NCI-H2227 (cell line): Measurements from ENCODE around the gene SLC6A7.
A peak's percentile ranks its signal among the peaks of the same experiment; 100 is the strongest.

Experiments
- DNase-seq: peaks from one replicate; lab custom pipeline; 2025; ENCODE audit not compliant: unreplicated experiment; lab: John Stamatoyannopoulos, UW

SLC6A7 gene

DNA sequence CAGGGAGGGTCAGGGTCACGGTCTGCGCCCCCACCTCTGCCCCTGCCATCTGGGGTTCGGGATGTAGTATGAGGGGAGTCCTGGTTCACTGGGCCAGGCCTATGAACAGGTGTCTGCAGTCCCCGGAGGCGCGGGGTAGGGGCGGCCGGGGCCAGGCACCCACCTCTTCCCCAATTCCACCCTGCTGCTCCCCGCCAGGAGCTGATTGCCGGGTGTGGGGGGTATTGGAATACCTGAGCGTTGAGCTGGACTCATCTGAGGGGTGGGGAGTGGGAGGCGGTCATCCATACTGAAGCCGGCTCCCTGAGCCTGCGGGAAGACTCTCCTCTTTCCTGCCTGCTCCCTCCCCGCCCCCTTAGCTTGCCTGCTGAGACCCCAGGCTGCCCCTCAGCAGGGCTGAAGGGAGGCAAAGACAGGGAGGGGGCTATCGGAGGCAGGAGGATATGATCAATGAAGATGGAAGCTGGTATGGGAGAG lies 679 bp downstream of the SLC6A7 start:
- DNase-seq: no peak

DNA sequence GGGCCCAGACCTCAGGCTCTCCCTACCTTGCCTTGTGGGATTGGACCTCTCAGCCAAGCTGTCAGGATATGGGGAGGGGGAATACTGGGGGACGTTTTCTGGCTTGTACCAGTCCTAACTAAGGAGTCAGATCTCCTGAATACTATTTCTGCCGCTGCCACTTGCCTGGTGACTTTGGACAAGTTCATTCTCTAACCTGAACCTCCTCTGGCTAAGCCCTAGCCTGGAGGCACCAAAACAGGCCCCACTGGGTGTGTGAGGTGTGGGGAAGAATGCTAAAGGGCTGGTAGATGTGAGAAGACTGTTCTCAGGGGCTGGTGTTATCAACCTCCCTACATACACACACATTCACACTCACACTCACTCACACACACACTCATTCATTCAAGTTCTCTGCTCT lies 1.1 kb downstream of the SLC6A7 start:
- no peak for DNase-seq

DNA sequence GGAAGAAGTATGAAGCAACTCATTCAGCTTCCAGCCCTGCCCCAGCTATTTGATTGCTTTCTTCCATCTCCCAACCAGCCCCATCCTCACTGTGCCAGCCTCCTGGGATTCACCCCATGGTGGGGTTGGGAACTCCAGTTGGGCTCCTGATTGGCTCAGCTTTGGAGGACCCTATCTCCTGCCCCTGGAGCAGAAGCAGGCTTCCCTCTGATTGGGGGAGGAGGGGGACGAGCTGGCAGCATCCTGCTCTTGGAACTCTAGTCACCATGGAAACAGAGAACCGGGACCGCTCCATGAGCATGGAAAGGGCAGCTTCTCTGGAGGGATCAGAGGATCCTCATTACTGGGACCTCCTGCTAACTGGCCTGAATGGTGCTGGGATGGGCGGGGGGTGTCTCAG lies 2.6 kb downstream of the SLC6A7 start:
- peak; percentile 32 for DNase-seq

DNA sequence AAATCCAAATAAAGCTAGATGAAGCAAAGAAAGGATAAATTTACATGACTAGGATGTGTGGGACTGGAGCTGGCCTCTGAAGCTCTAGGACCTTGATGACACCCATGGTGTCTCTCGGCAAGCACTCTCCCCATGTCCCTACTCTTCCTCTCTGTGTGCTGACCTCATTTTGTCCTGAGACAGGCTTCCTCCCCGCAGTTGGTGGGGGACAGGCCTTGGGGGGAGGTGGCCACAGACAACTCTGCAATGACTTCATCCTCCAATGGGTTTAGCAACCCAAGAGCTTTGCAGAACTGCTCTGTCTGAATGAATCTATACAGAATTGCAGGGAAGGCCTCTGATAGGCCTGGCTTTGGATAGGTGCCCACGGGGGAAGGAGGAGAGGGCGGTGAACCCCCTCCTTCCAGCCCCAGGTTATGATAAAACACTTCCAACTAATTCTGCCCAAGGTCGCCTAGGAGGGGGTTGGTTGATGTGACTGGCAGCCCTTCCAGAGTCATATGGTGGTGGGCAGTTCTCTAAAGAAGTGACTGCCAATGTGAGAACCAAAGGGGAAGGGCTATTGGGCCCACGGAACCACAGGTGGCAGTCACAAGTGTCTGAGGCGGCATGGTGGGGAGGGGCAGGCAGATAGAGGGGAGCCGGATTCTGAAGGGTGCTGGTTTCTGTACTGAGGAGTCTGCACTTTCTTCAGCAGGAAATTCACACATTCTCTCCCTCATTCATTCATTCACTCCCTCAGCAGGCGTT lies 6.0 kb downstream of the SLC6A7 start:
- DNase-seq: no peak

DNA sequence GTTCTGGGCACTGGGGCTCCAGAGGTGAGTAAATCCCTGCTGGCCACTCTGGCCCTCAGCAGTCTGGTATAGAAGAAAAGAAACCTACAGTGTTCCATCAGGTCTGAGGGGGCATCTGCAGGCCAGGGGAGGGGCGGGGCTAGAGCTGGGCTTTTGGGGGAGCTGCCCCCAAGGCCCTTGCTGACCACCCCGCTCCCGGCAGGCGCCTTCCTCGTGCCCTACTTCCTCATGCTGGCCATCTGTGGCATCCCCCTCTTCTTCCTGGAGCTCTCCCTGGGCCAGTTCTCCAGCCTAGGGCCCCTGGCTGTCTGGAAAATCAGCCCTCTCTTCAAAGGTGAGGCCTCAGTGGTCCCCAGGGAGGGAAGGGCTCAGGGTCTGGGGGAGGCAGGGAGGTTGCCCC lies 6.7 kb downstream of the SLC6A7 start:
- DNase-seq: no peak

DNA sequence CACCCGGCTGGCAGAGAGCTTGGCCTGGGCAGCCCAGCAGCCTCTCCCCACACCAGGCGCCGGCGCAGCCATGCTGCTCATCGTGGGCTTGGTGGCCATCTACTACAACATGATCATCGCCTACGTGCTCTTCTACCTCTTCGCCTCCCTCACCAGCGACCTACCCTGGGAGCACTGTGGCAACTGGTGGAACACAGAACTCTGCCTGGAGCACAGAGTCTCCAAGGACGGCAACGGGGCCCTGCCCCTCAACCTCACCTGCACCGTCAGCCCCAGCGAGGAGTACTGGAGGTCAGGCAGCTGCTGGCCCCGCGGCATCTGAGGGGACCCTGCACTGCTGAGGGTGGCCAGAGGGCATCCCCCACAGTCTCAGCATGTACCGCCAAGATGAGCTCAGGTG lies 7.1 kb downstream of the SLC6A7 start:
- no peak for DNase-seq

DNA sequence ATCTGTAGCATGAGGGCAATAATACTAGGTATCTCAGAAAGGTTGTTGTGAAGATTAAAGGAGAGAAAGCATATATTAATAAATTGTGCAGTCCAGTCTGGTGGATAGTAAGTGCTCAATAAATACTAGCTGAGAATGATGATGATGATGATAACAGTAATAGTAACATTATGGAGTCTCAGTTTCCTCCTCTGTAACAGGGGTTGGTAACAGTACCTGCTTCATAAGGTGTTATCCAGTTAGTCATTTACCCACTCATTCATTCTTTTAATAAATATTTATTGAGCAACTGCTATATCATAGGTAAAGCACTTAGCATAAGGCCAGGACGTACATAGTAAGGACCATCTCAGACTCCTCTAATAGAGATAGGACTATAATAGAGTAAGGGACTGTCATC lies 7.6 kb downstream of the SLC6A7 start:
- DNase-seq: no peak

DNA sequence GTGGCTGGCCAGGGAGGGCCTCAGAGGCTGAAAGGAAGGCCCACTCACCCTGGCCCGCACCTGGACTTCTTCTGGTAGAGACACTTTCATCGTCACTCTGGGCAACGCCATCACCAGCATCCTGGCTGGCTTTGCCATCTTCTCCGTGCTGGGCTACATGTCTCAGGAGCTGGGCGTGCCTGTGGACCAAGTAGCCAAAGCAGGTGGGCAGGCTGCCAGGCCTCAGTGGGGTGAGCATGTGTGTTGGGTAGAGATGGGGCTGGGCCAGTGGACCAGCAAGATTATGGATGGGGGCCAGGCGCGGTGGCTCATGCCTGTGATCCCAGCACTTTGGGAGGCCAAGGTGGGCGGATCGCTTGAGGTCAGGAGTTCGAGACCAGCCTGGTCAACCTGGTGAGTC lies 12.6 kb downstream of the SLC6A7 start:
- no peak for DNase-seq

DNA sequence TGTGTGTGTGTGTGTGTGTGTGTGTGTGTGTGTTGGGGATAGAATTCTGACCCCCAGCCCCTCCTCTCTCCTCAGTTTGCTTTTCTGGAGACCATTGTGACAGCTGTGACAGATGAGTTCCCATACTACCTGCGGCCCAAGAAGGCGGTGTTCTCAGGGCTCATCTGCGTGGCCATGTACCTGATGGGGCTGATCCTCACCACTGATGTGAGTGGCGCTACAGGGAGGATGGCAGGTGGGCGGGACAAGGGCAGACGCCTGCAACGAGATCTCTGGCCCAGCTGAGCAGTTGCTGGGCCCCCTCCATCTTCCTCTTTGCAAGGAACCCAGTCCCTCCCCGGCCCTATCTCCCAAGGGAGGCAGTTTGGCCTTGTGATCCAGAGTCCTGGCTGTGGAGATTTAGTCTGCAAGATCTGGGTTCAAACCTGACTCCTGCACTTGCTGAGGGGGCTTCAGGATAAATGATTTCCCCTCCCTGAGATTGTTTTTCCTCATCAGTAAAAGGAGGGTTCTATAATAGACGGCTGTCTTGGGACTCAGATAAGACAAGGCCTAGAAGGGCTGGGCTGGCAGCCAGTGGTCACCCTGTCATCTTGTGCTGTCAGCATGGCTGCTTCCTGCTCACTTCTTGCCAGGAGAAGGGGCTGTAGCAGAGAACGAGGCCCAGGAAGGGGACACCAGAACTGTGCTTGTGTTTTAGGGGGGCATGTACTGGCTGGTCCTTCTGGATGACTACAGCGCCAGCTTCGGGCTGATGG lies 14.1 kb downstream of the SLC6A7 start:
- no peak for DNase-seq

DNA sequence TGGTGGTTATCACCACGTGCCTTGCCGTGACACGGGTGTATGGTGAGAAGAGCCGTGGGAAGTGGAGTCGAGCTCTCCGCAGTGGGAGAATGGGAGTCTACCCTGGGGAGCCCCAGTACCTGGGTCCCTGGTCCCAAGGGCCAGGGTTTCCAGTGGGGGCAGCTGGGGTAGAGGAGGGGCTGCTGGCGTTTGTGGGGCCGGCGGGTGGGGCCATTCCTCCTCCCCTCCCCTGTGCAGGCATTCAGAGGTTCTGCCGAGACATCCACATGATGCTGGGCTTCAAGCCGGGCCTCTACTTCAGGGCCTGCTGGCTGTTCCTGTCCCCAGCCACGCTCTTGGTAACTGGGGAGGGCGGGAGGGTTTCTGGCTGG lies 14.7 kb downstream of the SLC6A7 start:
- no peak for DNase-seq

DNA sequence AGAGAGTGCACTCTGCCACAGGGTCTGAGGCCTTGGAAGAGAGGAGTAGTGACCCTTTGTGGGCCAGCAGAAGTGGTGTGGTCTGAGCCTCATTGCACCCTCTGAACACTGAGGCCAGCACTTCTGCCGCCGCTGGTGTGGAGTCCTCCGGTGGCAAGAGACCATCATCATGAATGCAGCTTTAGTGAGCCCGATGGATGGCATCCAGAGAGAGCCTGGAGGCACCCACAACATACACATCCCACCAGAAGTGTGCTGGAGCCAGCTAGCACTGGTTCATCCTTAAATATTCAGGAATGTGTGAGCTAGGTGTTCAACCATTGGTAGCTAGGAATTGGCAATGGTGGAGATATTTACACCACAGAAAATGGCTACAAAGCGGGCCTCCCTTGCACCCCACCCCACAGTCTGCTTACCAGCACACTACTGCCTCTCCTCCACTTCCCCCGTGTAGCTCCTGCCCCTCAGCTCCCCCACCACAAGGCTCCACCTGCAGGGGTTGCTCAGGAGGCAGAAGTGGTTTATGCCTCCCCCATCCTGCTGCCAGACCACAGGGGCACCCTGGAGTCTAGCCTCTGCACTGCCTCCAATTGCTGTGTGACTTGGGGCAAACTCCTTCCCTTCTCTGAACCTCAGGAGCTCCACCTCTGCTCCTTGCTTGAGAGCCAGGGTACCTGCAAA lies 16.4 kb downstream of the SLC6A7 start:
- DNase-seq: no peak

DNA sequence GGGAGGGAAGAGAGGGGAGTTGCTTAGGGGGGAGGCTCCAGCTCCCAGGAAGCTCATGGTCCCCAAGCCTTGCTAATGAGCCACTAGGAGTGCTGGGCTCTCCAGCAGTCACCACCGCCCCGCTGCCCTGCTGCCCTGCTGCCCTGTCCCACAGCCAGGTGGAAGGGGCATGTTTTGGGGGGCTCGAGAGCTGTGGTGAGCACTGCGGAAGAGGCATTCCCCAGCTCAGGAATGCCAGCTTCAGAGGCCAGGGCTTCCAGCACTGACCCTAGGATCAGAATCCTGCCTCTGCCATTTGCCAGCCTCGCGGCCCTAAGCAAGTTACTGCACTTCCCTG lies 16.9 kb downstream of the SLC6A7 start:
- DNase-seq: no peak

DNA sequence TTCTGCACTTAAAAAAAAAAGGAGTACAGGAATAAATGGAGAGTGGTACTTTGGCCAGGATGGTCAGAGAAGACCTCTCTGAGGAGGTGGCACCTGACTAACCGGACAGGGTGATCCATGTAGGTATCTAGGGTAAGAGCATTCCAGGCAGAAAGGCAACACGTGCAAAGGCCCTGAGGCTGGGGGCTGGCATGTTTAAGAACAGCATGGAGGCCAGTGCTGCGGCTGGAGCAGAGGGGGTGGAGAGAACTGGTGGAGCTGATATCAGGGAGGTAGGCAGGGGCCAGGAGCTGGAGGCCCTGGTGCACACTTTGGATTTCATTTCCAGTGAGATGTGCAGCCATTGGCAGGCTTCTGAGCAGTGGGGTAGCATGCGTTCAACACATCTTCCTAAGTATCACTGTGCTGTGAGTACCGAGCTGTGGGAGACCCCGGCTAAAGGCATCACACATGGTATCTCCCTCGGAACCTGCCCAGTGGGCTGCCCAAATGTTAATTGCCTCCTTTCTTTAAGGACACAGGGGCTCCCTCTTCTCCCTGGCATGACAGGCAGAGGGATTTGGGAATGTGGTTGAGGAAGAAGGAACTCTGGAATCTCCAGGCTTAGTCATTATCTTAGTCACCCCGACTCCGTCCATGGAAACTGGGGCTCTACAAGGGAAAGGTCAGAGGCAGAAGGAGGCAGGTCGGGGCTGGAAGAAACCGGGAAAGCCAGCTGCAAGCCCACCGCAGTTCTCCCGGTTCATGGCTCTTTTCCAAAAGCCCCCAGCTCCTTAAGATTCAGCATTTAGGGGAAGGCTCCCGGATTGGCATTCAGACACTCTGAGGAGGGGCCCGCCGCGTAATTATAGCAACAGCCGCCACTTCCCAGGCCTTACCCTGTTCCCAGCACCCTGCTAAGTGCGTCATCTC lies 18.6 kb downstream of the SLC6A7 start:
- DNase-seq: peak; percentile 15

DNA sequence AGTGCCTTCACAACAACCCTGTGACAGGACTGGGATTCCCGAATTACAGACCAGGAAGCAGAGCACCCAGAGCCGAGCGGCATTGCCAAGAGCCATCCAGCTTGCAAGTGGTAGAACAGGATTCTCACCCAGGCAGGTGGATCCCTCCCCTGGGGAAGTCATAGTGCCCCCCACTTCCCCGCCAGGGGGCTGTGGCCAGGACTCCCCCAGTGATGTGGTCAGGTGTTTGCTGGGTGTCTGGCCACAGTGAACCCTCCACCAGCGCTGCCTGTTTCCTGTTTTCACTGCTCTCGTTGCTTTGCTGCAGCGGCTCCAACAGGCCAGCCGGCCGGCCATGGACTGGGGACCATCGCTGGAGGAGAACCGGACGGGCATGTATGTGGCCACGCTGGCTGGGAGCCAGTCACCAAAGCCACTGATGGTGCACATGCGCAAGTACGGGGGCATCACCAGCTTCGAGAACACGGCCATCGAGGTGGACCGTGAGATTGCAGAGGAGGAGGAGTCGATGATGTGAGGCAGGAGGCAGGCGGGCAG lies 19.3 kb downstream of the SLC6A7 start:
- no peak for DNase-seq

DNA sequence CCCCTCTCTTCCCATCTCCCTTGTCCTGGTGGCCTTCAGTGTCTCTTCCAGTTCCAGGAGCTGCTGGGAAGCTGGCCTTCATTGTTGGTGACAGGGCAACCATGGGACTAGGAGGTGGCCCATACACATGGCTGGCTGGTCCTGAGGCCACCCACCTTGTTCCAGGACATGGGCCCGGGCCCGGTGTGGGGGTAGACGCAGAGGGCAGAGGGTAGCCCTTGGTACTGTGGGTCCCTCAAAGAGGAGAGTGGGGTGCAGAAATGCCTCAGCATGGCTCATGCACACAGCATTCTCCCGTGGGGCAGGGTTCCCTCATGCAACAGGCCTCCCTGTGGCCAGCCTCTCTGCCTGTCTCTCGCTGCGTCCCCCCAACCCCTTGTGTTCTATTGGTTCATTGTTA lies 20.8 kb downstream of the SLC6A7 start:
- no peak for DNase-seq

DNA sequence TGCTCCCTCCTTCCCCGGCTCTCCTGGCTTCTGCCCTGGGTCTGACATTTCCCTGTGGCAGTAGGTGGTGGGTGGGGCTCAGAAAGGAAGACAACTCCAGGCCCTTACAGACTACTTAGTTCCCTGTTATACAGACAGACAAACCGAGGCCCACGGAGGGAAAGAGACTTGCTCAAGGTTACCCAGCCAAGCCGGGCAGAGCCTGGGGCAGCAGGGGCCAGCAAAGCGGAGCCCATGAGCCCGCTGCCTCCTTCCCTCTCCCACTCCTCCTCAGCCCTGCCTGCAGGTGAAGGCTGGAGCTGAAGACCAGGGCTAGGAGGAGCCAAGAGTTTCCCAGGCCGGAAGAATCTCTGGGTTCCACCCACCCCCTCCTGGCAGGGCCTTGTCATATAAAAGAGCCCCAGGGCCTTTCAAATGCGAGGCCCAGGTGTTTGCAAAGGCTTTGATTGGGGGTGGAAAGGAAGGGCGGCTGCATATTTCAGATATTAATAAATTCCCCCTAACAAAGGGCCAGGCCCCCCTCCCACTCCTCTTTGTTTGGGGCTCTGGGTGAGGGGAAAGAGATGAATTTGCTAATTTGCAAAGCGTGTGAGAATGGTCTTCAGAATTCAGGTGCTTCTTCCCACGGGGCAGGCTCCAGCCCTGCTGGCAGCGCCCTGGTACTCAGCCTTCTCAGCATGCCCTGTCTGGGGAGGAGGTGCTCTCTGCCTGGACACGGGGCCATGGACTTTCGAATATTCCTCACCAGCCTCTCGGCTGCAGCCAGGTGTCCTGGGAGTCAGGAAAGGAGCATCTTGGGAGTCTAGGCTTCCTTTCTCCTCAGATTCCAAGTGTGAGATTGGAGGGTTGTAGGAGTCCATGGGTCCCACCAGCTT lies 21.5 kb downstream of the SLC6A7 start:
- no peak for DNase-seq

DNA sequence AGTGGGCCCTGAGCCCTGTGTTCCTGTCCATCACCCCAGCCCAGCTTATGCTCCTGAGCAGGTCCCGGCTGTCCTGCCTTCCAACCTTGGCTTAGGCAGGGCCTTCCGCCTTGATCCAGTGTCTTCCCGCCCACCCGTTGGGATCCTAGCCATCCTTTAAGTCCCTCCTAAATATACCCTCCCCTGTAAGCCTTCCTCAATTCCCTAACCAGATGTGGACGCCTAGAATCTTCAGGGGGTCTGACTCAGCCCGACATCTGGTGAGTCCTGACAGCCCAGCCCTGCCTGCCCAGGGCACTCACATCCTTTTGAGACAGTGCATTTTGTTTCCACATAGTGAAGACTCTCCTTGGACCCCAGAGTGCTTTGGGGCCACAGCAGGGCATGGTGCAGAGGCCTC lies 23.7 kb downstream of the SLC6A7 start:
- DNase-seq: no peak

DNA sequence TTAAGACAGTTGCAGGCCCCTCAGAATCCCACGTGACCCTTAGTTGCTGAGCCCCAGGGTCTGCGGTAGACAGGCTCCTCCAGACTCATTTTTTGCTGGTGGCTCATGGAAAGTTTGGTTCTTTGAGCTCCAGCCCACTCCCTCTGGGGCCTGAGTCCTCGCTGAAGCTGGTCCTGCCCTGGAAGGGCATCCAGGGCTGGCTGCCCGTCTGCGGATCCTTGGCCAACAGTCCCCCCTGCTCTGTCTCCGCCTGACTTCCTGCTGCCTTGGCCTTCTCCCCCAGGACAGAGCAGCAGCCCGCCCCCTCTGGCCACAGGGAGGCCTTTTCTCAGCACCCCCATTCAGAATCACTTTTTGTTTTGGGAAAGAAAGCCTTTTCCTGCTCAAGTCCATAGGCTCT lies 24.4 kb downstream of the SLC6A7 start:
- DNase-seq: no peak

DNA sequence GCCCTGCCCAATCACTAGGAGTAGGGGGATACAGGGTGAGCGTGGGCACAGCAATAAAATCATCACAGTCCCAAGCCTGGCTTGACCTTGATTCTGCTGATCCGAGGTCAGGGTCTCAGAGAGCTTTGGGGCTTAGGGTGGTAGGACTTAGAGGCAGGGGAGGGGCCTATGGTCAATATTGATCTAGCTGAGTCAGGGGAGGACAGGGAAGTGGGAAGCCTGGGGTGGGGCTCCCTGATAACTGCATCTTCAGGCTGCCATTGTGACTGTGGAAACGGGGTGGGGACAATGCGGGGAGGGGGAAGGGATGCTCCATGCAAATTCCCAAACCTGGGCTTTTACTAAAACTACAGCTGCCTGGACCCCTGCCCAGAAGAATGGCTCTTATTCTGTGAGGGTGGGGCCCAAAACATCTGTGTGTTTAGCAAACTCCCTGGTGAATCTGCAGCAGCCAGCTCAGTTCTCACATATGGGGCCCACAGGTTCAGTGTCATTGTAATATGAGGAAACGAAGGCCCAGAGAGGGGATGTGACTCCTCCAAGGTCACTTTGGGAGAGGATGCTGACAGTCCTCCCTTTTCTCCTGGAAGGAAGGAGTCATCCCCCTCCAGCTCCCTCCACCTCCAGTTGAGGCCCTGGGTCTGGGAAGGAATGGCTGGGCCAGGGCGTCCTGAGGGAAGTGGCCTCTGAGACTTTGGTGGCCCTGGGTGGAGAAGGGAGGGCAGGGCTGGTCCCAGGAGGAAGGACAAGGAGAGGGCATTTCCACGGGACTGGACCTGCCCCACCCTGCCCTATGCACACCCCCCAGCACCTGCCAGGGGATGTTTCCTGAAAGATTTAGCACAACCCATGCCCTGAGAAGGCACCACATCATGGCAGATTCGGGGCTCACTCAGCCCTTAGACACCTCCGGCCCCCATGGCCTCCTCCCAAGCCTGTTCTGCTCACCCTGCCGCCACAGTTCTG lies 26.4 kb downstream of the SLC6A7 start:
- no peak for DNase-seq
